GM19328 (cell line): Measurements from ENCODE around the gene GLIS2.

ENCODE experiments used
- ATAC-seq: cut with Tn5 transposase; IDR thresholded peaks from one replicate; pipeline ENCODE4 v1.9.1; 2021; ENCODE audit warnings: mild to moderate bottlenecking, moderate library complexity; ENCODE audit not compliant: unreplicated experiment

GLIS2 gene

DNA sequence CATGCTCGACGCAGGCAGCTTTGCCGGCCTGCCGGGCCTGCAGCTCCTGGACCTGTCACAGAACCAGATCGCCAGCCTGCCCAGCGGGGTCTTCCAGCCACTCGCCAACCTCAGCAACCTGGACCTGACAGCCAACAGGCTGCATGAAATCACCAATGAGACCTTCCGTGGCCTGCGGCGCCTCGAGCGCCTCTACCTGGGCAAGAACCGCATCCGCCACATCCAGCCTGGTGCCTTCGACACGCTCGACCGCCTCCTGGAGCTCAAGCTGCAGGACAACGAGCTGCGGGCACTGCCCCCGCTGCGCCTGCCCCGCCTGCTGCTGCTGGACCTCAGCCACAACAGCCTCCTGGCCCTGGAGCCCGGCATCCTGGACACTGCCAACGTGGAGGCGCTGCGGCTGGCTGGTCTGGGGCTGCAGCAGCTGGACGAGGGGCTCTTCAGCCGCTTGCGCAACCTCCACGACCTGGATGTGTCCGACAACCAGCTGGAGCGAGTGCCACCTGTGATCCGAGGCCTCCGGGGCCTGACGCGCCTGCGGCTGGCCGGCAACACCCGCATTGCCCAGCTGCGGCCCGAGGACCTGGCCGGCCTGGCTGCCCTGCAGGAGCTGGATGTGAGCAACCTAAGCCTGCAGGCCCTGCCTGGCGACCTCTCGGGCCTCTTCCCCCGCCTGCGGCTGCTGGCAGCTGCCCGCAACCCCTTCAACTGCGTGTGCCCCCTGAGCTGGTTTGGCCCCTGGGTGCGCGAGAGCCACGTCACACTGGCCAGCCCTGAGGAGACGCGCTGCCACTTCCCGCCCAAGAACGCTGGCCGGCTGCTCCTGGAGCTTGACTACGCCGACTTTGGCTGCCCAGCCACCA, 65.4 kb downstream of the GLIS2 start:
- ATAC-seq, result no peak

DNA sequence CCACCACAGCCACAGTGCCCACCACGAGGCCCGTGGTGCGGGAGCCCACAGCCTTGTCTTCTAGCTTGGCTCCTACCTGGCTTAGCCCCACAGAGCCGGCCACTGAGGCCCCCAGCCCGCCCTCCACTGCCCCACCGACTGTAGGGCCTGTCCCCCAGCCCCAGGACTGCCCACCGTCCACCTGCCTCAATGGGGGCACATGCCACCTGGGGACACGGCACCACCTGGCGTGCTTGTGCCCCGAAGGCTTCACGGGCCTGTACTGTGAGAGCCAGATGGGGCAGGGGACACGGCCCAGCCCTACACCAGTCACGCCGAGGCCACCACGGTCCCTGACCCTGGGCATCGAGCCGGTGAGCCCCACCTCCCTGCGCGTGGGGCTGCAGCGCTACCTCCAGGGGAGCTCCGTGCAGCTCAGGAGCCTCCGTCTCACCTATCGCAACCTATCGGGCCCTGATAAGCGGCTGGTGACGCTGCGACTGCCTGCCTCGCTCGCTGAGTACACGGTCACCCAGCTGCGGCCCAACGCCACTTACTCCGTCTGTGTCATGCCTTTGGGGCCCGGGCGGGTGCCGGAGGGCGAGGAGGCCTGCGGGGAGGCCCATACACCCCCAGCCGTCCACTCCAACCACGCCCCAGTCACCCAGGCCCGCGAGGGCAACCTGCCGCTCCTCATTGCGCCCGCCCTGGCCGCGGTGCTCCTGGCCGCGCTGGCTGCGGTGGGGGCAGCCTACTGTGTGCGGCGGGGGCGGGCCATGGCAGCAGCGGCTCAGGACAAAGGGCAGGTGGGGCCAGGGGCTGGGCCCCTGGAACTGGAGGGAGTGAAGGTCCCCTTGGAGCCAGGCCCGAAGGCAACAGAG, 66.3 kb downstream of the GLIS2 start:
- no peak for ATAC-seq

DNA sequence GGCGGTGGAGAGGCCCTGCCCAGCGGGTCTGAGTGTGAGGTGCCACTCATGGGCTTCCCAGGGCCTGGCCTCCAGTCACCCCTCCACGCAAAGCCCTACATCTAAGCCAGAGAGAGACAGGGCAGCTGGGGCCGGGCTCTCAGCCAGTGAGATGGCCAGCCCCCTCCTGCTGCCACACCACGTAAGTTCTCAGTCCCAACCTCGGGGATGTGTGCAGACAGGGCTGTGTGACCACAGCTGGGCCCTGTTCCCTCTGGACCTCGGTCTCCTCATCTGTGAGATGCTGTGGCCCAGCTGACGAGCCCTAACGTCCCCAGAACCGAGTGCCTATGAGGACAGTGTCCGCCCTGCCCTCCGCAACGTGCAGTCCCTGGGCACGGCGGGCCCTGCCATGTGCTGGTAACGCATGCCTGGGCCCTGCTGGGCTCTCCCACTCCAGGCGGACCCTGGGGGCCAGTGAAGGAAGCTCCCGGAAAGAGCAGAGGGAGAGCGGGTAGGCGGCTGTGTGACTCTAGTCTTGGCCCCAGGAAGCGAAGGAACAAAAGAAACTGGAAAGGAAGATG, 67.0 kb downstream of the GLIS2 start:
- no peak for ATAC-seq

DNA sequence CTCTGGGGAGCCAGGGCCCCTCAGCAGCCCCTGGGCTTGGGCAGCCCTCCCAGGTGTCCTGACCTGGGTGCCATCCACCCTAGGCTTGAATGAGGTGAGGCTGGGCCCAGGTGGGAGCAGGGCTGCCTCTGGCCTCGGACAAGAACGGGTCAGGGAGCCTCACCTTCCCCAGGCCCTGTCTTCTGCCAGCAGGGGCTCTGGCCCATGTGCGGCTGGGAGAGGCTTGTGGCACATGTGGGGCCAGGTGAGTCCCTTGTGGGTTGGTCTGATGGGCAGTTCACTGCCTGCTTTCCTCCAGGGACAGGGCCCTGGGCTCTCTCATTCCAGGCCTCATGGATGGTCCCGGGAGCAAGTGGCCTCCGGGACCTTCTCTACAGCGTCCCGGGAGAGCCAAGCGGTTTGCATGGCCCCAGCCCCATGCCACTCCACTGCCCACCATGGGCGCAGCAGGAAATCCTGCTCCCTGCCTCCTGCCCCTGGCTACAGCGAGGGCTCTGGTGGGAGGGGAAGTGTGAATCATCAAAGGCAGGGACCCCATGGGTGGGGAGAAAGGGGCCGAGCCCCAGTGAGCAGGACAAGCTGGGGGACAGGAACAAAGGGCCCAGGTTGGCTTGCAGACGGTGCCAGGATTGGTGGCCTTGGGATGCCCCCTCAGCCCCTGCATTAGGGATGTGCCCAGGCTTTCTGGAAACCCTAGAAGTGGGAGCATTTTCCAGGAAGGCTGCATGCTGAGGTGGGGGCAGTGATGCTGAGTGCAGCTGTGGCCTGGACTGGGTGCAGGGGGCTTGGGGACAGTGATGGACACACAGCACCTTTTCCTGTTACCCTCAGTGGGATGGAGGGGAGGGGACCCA, 68.0 kb downstream of the GLIS2 start:
- no peak for ATAC-seq

DNA sequence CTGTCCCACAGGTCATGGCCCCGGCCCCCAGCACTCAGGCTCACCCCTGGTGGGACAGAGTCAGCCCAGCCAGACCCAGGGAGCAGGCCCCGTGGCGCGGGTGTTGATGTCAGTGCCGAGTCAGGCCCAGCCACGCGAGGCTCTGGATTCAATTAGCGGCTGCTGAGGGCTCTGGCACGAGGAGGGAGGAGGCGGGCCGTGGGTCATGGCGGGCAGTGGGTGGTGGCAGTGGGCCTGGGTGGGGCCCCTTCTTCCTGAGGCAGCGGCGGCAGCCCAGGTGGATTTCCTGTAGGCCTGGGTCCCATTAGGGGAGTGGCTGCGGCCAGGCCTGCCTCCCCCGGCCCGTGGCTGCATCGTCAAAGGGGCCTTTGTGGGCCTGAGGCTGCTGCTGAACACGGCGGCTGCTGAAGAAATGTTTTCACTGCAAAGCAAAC, 68.7 kb downstream of the GLIS2 start:
- no peak for ATAC-seq

DNA sequence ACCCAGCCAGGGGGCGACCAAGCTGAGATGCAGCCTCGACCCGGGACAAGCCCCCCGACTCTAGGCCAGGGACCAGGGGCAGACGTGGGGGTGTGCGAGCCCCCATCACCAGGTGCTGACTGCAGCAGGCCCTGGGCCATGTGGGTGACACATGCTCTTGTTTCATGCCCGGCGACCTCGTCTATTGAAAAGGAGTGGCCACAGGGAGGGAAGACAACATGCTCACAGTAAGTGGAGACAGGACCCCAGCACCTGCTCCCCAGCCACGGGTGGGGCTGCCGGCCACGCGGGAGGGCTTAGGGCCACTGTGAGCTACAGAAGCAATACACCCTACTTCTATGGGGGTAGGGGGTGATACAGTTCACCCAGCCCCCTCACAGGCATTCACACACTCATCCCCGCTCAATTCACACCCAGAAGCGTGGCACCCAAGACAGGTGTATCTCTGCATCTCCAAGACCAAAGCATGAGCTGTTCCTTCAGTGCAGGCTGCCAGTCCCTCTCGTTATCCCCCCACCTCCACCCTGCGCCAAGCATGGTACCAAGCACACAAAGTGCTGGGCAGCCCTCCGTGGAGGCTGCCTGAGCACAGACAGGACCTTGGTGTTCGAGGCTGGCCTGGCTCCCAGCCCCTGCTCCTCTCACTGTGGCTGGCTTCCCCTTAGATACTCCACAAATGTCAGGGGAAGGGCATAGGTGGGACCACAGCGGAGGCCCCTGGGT, 69.4 kb downstream of the GLIS2 start:
- ATAC-seq, result no peak

DNA sequence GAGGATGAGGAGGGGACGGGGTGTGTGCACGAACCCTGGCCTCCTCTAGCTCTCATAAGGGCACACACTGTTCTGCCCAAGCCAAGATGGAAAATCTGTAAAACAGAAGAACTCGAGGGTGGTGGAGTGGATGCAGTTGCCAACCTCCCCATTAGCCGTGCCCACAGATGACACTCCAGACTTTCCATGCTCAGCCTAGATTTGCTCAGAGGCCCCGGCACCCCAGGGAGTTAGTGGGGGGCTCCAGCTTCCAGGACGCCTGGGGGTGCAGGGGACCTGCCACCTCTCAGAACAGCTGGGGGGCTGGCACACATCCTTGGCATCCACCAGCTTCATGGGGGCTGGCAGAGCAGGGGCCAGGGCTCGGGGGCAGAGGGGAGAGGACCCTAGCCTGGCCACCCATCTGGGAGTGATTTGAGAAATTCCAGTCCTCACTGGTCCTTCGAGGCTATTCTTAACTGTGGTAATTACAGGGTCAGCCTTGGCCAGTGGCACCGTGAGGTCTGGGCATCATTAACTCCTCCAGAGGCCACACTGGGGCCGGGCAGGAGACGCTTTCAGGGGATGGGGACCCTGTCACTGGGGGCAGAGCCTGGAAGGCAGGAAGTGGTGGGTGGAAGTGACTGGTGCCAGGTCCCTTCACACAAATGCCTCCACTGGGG, 70.1 kb downstream of the GLIS2 start:
- ATAC-seq, result no peak

DNA sequence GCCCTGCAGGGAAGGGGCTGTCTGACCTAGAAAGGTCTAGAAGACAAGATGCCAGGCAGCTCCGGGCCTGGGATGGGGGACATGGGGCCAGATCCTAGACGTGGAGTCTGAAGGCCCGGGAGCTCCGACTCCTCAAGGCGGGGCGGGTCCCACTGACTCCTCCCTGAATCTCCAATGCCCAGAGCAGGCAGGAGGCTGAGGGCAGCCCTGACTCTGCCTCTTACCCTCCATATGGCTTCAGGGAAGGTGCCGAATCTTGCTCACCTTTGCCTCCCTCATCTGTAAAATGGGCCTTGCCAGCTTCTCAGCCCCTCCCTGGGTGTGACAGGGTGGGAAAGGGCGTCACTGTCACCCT, 70.6 kb downstream of the GLIS2 start:
- ATAC-seq, result no peak

DNA sequence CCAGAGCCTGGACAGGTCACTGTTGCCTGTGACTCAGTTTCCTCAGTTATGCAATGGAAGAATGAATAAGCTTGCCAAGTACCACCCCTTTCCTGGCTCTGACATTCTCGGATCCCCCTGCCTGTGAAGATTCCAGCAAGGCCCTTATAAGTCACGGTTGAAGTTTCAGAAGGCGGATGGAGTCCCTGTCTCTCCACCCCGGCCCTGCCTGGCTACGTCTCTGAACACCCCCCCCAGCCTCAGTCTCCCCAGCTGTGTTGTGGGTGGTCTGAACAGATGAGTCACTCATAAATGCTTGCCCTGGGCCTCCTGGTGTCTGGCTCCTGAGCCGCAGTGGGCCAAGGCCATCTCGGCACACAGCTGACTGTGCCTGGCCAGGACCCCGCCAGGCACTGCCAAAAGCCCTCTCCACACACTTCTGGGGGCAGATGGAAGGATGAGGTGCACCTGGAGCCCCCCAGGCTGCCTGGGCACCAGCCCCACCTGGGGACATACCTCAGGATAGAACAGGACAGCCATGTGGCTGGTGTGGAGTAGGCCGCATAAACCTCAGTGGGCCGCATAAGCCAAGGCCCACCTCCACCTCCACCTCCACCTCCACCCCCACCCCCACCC, 71.2 kb downstream of the GLIS2 start:
- ATAC-seq, result no peak

DNA sequence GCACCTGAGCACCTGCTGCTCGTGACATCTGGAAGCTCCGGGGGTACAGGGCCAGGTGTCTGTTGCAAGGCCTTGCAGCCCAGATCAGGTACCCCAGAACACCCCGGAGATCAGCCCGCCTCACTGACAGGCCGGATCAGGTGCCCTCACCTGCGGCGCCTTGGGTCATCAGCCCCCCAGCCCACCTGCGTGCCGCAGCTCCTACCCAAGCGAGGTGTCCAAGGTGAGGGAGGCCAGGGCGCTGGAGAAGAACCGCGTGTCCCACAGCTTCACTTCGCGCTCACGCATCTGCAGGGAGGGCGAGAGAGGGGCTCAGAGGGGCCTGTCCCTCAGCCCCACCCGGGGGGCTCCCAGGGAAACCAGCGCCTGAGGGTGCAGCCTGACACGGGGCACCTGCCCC, 71.9 kb downstream of the GLIS2 start:
- ATAC-seq, result no peak

DNA sequence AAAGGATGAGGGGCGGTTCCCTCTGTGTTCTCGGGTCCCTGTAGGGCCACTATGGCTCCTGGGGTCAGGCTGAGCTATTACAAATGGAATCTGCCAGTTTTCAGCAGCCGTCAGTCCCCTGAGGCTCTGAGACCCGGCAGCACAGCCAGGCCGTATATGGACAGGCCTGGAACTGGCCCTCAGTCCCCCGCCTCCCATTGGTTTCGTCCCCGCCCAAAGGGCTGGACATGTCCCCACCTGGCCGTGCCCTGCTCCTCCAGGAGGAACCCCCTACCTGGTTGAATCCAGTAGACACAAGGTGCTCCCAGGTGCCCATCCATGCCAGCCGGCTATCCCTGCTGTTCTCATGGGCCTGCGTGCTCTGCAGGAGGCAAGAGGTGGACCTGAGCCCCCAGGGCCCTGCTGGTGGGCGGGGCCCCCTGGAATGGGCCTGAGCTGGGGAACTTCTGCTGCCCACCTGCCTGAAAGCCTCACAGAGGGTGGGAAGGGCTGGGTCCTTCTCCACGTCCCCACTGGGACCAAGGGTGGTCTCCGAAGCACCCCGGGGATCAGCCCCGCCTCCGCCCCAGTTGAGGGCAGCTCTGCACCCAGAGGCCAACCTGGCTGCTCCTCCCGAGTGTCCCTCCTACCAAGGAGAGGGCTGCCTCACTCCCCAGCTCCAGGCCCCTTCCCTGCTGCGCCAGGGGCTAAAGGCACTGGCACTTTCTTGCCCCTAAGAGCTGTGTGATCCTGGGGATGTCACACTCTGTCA, 72.6 kb downstream of the GLIS2 start:
- ATAC-seq, result no peak
